Measurements from ENCODE around the gene TFEB. TPM values are rescaled to one million over a fixed set of nuclear protein-coding genes. Genes with fewer than 3 reads are reported as not detected.

The TFEB gene
- total and polyA plus RNA-seq, 2 of the 8 experiments (the other 6 are each of a cell fraction or from before 2014, with no cell fraction given), result 2.3 to 6.7 TPM

GRCh38 chr6:41689171-41690008 lies 46.0 kb downstream of the TFEB start:
- no peak overlapping the region for H3K14ac ChIP-seq (ENCODE audit: insufficient read length)
- H3K79me2 ChIP-seq (ENCODE audit: control insufficient read depth in 1 of 2, insufficient read depth in 2 of 2, low read length in 2 of 2), result no peaks in the 10 kb centered on the region
- TF ChIP-seq HDAC2 (IDR thresholded peaks at IDR 0.05; ENCODE audit: borderline replicate concordance in 1 of 2, low read depth in 2 of 2, low read length in 2 of 2) (no peak), SIX5 (IDR thresholded peaks at IDR 0.05; ENCODE audit: low read depth, low read length) (no peak)
- H2BK15ac ChIP-seq (ENCODE audit: low read length), result 0 out of 2 replicates have a peak overlapping the region, but pooled peaks have one; percentile 46
- no peak overlapping the region for H4K8ac ChIP-seq (ENCODE audit: extremely low read depth, insufficient read depth, low read length)
- POLR2A ChIA-PET (ENCODE audit: partially characterized antibody), result interaction anchor here (0.5 to 1.4 kb wide), 3 partner anchors 49 to 481 kb away, joined by 3 to 4 read pairs (median 4); no protein-coding TSS in a partner anchor
- no peak overlapping the region for H3K23ac ChIP-seq (ENCODE audit: insufficient read length)
- no peak overlapping the region for H2AK5ac ChIP-seq (ENCODE audit: low read depth, low read length)
- H4K5ac ChIP-seq (ENCODE audit: insufficient read length, low read depth, low read length), result no peak overlapping the region
- no peak for FAIRE-seq
- no peak overlapping the region for H3K4me2 ChIP-seq (ENCODE audit: insufficient read depth in 1 of 2, low read depth in 2 of 2, low read length in 2 of 2)
- H3K79me1 ChIP-seq (ENCODE audit: low read depth, low read length), result no peaks in the 10 kb centered on the region
- no peak overlapping the region for H2AFZ ChIP-seq (ENCODE audit: low read length)
- H3K9me3 ChIP-seq (ENCODE audit: insufficient read depth in 2 of 2, low read depth in 1 of 2, low read length in 1 of 2), result no peaks in the 10 kb centered on the region
- peaks cover 5 to 16% (median 6%) of the 10 kb centered on the region in 4 experiments; a peak in 6 of 7 replicates for H3K4me1 ChIP-seq (replicated peaks in 1 of 4; ENCODE audit: control insufficient read depth in 3 of 4, insufficient read depth in 4 of 4, low read length in 3 of 4)
- WGBS, 2 experiments (ENCODE audit: extremely low coverage in 1 of 2, insufficient coverage in 1 of 2, insufficient read length in 1 of 2, insufficient replicate concordance in 2 of 2, low coverage in 1 of 2, low lambda C conversion rate in 2 of 2, missing lambda C conversion rate in 1 of 2), result 82% methylated on average over 8 of the region's 9 CpGs; no CpG with 5 or more reads in 1 of the 2 experiments
- no peak overlapping the region for H4K91ac ChIP-seq (replicated peaks; ENCODE audit: insufficient read length, low read length)
- no peak overlapping the region for H2BK5ac ChIP-seq (ENCODE audit: low read depth, low read length)
- no peak for DNase-seq (ENCODE audit: low read depth in 1 of 2, low spot score in 2 of 2)
- H3K36me3 ChIP-seq (ENCODE audit: control insufficient read depth in 2 of 4, insufficient read depth in 4 of 4, low read length in 3 of 4), result no peaks in the 10 kb centered on the region
- H3K4ac ChIP-seq (replicated peaks; ENCODE audit: insufficient read length, low read depth, low read length), result no peak overlapping the region
- H3K23me2 ChIP-seq (ENCODE audit: low read depth, low read length), result no peaks in the 10 kb centered on the region
- H2BK120ac ChIP-seq (replicated peaks; ENCODE audit: low read depth, low read length), result no peak overlapping the region
- no peak overlapping the region for H3K56ac ChIP-seq (replicated peaks; ENCODE audit: insufficient read length, low read depth, low read length)
- H3K4me3 ChIP-seq (ENCODE audit: extremely low read depth in 1 of 4, insufficient read depth in 2 of 4, low read depth in 3 of 4, low read length in 4 of 4), result no peak overlapping the region
- H3K27me3 ChIP-seq (replicated peaks in 1 of 4; ENCODE audit: control insufficient read depth in 3 of 4, extremely low read depth in 1 of 4, insufficient read depth in 3 of 4, low read length in 3 of 4), result no peaks in the 10 kb centered on the region; a peak in 1 of 7 replicates
- H4K20me1 ChIP-seq (replicated peaks in 1 of 2; ENCODE audit: control insufficient read depth in 1 of 2, insufficient read depth in 2 of 2, low read length in 2 of 2), result no peaks in the 10 kb centered on the region
- 0 out of 2 replicates have a peak overlapping the region, but pooled peaks have one; percentile 17 for H2BK12ac ChIP-seq (ENCODE audit: low read depth, low read length)
- no peak overlapping the region for H3K18ac ChIP-seq (ENCODE audit: extremely low read depth, low read length)
- H3K9ac ChIP-seq (replicated peaks in 1 of 4; ENCODE audit: extremely low read depth in 1 of 4, low read depth in 3 of 4, low read length in 3 of 4), result no peak overlapping the region
- CTCF ChIA-PET (ENCODE audit: partially characterized antibody), result interaction anchor here (0.6 to 14.1 kb wide), 15 partner anchors 9 to 810 kb away, joined by 3 to 299 read pairs (median 5); no protein-coding TSS in a partner anchor
- no peak overlapping the region for H2BK20ac ChIP-seq (ENCODE audit: low read length)
- no peak overlapping the region for H3K27ac ChIP-seq (ENCODE audit: low read depth, low read length)
